ENCODE data around the gene CDK10. TPM values are rescaled to one million over a fixed set of nuclear protein-coding genes. Genes with fewer than 3 reads are reported as not detected.

Gene CDK10
- total and polyA plus RNA-seq, 9 of the 15 experiments (the other 6 are each of a cell fraction or from before 2014, with no cell fraction given): 2.0 to 85.1 (median 40.1) TPM

DNA sequence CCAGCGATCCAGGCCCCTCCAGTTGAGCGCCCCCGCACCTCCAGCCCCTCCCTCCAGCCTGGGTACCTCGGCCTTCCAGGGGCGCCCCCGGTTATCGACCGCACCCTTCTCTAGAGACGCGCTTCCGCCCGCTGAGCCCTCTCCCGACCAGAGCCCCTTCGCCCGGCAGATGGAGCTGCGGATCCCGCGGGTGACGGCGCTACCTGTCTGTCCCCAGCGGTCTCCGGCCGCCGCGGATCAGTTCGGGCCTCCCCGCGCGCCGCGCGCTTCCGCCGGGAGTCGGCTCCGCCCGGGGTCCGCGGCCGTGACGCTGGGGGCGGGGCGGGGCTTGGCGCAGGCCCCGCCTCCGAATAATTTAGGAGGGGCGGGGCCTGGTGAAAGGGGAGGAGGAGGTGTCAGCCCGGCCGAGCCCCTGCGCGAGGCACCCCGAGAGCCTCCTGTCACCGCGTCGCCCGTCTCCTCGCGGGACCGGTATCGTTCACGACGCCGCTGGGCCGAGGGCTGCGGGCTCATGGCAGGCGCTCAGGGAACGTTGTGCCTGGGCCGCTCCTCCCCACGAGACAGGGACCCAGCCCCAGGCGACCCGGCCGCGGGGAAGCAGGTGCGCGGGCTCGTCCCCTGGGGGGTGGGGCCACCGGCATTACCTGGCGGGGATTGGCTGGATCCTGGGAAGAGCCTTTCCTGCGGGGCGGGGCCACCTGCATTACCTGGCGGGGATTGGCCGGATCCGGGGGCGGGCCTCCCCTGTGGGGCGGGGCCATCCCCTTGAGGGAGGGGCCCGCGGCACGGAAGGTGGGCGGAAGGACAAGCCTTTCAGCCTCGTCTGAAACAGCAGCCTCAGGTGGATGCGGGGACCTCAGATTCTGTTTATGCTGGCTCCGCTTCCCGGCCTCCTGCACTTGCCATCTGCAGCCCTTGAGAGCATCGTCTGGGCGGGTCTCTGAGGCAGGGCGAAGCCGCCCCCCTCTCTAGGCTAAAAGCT lies 15.2 kb downstream of the CDK10 start, which contains the start of gene SPATA2L (continued):
- TF ChIP-seq HDAC2 (IDR thresholded peaks at IDR 0.05): peak; percentile 50; the same call in 1 of the 2 replicates
- TF ChIP-seq, protein P1, sequence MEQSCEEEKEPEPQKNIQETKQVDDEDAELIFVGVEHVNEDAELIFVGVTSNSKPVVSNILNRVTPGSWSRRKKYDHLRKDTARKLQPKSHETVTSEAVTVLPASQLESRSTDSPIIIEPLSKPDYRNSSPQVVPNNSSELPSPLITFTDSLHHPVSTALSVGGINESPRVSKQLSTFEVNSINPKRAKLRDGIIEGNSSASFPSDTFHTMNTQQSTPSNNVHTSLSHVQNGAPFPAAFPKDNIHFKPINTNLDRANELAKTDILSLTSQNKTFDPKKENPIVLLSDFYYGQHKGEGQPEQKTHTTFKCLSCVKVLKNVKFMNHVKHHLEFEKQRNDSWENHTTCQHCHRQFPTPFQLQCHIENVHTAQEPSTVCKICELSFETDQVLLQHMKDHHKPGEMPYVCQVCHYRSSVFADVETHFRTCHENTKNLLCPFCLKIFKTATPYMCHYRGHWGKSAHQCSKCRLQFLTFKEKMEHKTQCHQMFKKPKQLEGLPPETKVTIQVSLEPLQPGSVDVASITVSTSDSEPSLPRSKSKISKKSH (CRISPR knock-in tag; IDR thresholded peaks at IDR 0.05): no peak
- no peak for TF ChIP-seq EP300 (IDR thresholded peaks at IDR 0.05; ENCODE audit: low read length)
- TF ChIP-seq ZKSCAN3 (CRISPR knock-in tag; IDR thresholded peaks at IDR 0.05): no peak
- no peak for TF ChIP-seq MTF1 (CRISPR knock-in tag; IDR thresholded peaks at IDR 0.05; ENCODE audit: borderline replicate concordance)
- TF ChIP-seq, protein P2, sequence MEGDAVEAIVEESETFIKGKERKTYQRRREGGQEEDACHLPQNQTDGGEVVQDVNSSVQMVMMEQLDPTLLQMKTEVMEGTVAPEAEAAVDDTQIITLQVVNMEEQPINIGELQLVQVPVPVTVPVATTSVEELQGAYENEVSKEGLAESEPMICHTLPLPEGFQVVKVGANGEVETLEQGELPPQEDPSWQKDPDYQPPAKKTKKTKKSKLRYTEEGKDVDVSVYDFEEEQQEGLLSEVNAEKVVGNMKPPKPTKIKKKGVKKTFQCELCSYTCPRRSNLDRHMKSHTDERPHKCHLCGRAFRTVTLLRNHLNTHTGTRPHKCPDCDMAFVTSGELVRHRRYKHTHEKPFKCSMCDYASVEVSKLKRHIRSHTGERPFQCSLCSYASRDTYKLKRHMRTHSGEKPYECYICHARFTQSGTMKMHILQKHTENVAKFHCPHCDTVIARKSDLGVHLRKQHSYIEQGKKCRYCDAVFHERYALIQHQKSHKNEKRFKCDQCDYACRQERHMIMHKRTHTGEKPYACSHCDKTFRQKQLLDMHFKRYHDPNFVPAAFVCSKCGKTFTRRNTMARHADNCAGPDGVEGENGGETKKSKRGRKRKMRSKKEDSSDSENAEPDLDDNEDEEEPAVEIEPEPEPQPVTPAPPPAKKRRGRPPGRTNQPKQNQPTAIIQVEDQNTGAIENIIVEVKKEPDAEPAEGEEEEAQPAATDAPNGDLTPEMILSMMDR (IDR thresholded peaks at IDR 0.05 in 2 of 3, conservative IDR thresholded peaks at IDR 0.05 in 1 of 3; ENCODE audit: insufficient read depth in 2 of 3, low read depth in 1 of 3, low read length in 3 of 3): peak in 2 of 3 experiments; percentile 70 to 95; a peak in 4 of 6 replicates
- peak; percentile 91 for TF ChIP-seq CTBP1 (IDR thresholded peaks at IDR 0.05; ENCODE audit: borderline replicate concordance)
- no peak for TF ChIP-seq TAL1 (IDR thresholded peaks at IDR 0.05)
- TF ChIP-seq, protein P3, sequence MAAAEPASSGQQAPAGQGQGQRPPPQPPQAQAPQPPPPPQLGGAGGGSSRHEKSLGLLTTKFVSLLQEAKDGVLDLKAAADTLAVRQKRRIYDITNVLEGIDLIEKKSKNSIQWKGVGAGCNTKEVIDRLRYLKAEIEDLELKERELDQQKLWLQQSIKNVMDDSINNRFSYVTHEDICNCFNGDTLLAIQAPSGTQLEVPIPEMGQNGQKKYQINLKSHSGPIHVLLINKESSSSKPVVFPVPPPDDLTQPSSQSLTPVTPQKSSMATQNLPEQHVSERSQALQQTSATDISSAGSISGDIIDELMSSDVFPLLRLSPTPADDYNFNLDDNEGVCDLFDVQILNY (CRISPR knock-in tag; IDR thresholded peaks at IDR 0.05): peak; percentile 55; the same call in 1 of the 2 replicates
- TF ChIP-seq TRIM24 (IDR thresholded peaks at IDR 0.05): no peak
- no peak for TF ChIP-seq SMARCC2 (IDR thresholded peaks at IDR 0.05; ENCODE audit: low read depth)
- TF ChIP-seq NR2F6 (CRISPR knock-in tag; IDR thresholded peaks at IDR 0.05): no peak
- TF ChIP-seq, protein P4, sequence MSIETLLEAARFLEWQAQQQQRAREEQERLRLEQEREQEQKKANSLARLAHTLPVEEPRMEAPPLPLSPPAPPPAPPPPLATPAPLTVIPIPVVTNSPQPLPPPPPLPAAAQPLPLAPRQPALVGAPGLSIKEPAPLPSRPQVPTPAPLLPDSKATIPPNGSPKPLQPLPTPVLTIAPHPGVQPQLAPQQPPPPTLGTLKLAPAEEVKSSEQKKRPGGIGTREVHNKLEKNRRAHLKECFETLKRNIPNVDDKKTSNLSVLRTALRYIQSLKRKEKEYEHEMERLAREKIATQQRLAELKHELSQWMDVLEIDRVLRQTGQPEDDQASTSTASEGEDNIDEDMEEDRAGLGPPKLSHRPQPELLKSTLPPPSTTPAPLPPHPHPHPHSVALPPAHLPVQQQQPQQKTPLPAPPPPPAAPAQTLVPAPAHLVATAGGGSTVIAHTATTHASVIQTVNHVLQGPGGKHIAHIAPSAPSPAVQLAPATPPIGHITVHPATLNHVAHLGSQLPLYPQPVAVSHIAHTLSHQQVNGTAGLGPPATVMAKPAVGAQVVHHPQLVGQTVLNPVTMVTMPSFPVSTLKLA (conservative IDR thresholded peaks at IDR 0.05): peak; percentile 79 to 92
- TF ChIP-seq, protein P5, sequence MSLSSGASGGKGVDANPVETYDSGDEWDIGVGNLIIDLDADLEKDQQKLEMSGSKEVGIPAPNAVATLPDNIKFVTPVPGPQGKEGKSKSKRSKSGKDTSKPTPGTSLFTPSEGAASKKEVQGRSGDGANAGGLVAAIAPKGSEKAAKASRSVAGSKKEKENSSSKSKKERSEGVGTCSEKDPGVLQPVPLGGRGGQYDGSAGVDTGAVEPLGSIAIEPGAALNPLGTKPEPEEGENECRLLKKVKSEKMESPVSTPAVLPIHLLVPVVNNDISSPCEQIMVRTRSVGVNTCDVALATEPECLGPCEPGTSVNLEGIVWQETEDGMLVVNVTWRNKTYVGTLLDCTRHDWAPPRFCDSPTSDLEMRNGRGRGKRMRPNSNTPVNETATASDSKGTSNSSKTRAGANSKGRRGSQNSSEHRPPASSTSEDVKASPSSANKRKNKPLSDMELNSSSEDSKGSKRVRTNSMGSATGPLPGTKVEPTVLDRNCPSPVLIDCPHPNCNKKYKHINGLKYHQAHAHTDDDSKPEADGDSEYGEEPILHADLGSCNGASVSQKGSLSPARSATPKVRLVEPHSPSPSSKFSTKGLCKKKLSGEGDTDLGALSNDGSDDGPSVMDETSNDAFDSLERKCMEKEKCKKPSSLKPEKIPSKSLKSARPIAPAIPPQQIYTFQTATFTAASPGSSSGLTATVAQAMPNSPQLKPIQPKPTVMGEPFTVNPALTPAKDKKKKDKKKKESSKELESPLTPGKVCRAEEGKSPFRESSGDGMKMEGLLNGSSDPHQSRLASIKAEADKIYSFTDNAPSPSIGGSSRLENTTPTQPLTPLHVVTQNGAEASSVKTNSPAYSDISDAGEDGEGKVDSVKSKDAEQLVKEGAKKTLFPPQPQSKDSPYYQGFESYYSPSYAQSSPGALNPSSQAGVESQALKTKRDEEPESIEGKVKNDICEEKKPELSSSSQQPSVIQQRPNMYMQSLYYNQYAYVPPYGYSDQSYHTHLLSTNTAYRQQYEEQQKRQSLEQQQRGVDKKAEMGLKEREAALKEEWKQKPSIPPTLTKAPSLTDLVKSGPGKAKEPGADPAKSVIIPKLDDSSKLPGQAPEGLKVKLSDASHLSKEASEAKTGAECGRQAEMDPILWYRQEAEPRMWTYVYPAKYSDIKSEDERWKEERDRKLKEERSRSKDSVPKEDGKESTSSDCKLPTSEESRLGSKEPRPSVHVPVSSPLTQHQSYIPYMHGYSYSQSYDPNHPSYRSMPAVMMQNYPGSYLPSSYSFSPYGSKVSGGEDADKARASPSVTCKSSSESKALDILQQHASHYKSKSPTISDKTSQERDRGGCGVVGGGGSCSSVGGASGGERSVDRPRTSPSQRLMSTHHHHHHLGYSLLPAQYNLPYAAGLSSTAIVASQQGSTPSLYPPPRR (CRISPR knock-in tag; IDR thresholded peaks at IDR 0.05; ENCODE audit: borderline replicate concordance): peak; percentile 39; the same call in 1 of the 2 replicates
- peak; percentile 60 for TF ChIP-seq POLR2AphosphoS5 (IDR thresholded peaks at IDR 0.05; ENCODE audit: control insufficient read depth, insufficient read depth, low read depth, low read length)
